Effector memory CD8-positive, alpha-beta T cell (primary cell): ENCODE data around the gene RETREG2.
"Not testable (repeated sequence)": the region's sequence is repeated elsewhere in the genome, so short reads cannot be mapped to it uniquely, and the experiment has no call there.

Experiments used
- ATAC-seq: fragments of 150-1000 bp; cut with Tn5 transposase; replicated peaks from 2 replicates; pipeline ENCODE4 v1.10.0; 2021; ENCODE audit warnings: mild to moderate bottlenecking, moderate library complexity
- DNase-seq, 3 experiments: peaks; one replicate each; pipeline ENCODE4 v3.0.0; 2021
- H3K27ac Mint-ChIP-seq, 2 donors: one replicate each; pipeline ENCODE4 v1.8.0; 2022; ENCODE audit warnings: mild to moderate bottlenecking in 2 of 2, mixed read lengths in 2 of 2, moderate library complexity in 2 of 2
- H3K27me3 Mint-ChIP-seq, 2 donors: one replicate each; pipeline ENCODE4 v1.8.0; 2022; ENCODE audit warnings: mixed read lengths in 2 of 2
- H3K36me3 Mint-ChIP-seq: one replicate; pipeline ENCODE4 v1.8.0; 2022; ENCODE audit warnings: mild to moderate bottlenecking, moderate library complexity, mixed read lengths; ENCODE audit not compliant: insufficient read depth
- H3K4me1 Mint-ChIP-seq, 2 donors: one replicate each; pipeline ENCODE4 v1.8.0; 2022; ENCODE audit warnings: low read depth in 2 of 2, mixed read lengths in 2 of 2
- H3K4me3 Mint-ChIP-seq, 2 donors: one replicate each; pipeline ENCODE4 v1.8.0; 2022; ENCODE audit warnings: mild to moderate bottlenecking in 2 of 2, mixed read lengths in 2 of 2, moderate library complexity in 2 of 2
- H3K9me3 Mint-ChIP-seq, 2 donors: one replicate each; pipeline ENCODE4 v1.8.0; 2022; ENCODE audit warnings: mixed read lengths in 2 of 2

Gene RETREG2

DNA sequence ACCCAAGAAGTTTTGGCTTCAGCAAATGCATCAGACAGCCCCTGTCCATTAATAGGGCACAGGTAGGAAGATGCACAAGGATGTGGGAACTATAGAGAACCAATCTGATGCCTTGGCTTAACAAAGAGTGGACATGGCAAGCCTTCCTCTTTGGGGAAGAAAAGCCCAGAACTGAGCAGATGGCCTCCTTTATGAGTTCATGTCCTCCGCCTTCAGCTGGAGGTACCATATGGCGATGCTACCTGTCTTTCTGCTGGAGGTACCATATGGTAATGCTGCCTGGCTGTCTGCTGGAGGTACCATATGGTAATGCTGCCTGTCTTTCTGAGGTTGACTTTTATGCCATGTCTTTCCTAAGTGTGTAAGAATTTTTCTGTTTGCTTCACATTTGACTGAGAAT is 6.0 kb downstream of the RETREG2 start:
- ATAC-seq (no peak), DNase-seq (no peak)
- peaks cover 17 to 24% of the 10 kb centered on the region in 2 donors for H3K4me1 Mint-ChIP-seq
- peaks cover 34% of the 10 kb centered on the region for H3K36me3 Mint-ChIP-seq
- no peak overlapping the region for H3K4me3 Mint-ChIP-seq
- no peaks in the 10 kb centered on the region for H3K9me3 Mint-ChIP-seq
- no peak overlapping the region for H3K27ac Mint-ChIP-seq
- H3K27me3 Mint-ChIP-seq, result no peaks in the 10 kb centered on the region

GRCh38 chr2:219186754-219187456 is 8.8 kb downstream of the RETREG2 start:
- Mint-ChIP-seq H3K4me1 (peaks cover 0 to 11% of the 10 kb centered on the region in 2 donors), H3K27me3 (no peaks in the 10 kb centered on the region), H3K4me3 (no peak overlapping the region), H3K36me3 (peaks cover 21% of the 10 kb centered on the region), H3K27ac (peak overlapping the region in 1 of 2 donors; percentile 1), H3K9me3 (no peaks in the 10 kb centered on the region)
- DNase-seq, result no peak
- no peak for ATAC-seq

- ATAC-seq, result no peak
- H3K27me3 Mint-ChIP-seq, result peaks cover 11 to 13% of the 10 kb centered on the region in 2 donors
- H3K4me1 Mint-ChIP-seq, result peaks cover 11 to 15% of the 10 kb centered on the region in 2 donors
- DNase-seq, result no peak
- no peak overlapping the region for H3K4me3 Mint-ChIP-seq
- H3K36me3 Mint-ChIP-seq, result peaks cover 6% of the 10 kb centered on the region
- no peaks in the 10 kb centered on the region for H3K9me3 Mint-ChIP-seq
- H3K27ac Mint-ChIP-seq, result no peak overlapping the region
Measured at GRCh38 chr2:219197388-219197787, 19.3 kb downstream of the RETREG2 start.

DNA sequence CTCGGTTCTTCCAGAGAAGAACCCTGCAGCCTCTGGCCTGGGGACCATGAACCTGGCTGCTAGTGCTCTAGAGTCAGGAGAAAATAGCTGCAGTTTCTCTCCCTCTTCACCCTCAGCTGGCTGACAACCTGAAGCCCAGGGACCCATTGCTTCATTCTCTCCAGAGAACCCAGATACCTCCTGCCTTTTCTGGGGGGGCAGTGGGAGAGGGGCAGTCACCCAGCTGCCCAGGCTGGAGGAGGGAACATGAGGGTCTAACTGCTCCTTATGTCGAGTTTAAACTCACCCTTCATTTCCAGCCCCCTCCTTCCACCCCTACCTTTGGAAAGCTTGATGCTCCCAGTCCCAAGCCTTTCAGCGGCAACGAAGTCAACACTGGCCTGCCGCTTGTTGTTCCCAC is 20.9 kb downstream of the RETREG2 start:
- DNase-seq (no peak), ATAC-seq (no peak)
- H3K36me3 Mint-ChIP-seq, result peaks cover 6% of the 10 kb centered on the region
- peaks cover 11 to 15% of the 10 kb centered on the region in 2 donors for H3K4me1 Mint-ChIP-seq
- H3K4me3 Mint-ChIP-seq, result peak overlapping the region in 1 of 2 donors; percentile 66
- H3K27ac Mint-ChIP-seq, result no peak overlapping the region
- H3K9me3 Mint-ChIP-seq, result no peaks in the 10 kb centered on the region
- peaks cover 11 to 13% of the 10 kb centered on the region in 2 donors for H3K27me3 Mint-ChIP-seq

DNA sequence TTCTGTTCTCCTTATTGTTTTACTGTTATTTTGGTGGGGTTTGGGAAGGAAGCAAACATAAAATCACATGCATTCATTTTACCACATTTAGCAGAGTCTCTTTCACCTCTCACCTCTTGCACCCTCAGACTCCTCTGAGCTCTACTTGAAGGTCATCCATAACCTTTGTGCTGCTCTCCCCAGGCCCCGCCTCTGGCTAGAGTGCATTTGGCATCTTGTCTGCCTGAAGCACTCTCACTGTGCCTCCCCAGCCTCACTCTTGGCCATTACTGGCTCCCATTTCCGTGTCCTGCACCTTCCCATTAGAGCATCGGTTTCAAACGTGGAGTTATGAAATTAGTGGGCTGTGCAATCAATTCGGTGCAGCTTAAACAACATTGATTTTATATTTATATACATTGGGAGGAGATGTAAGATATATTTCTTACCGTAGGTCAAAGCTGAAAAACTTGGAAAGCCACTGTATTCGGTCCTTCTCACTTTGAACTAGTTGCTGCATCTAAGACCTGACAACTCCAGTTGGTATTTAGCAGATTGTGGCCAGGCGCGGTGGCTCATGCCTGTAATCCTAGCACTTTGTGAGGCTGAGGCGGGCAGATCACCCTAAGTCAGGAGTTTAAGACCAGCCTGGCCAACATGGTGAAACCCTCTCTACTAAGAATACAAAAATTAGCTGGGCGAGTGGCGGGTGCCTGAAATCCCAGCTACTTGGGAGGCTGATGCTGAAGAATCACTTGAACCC is 21.6 kb downstream of the RETREG2 start:
- Mint-ChIP-seq H3K9me3 (no peaks in the 10 kb centered on the region), H3K36me3 (peaks cover 6% of the 10 kb centered on the region), H3K4me1 (peaks cover 11 to 15% of the 10 kb centered on the region in 2 donors), H3K4me3 (peak overlapping the region; percentile 80 to 82), H3K27ac (peak overlapping the region in 1 of 2 donors; percentile 90), H3K27me3 (peaks cover 11 to 13% of the 10 kb centered on the region in 2 donors)
- DNase-seq (no peak), ATAC-seq (no peak)

GRCh38 chr2:219200502-219201326 is 22.6 kb downstream of the RETREG2 start:
- not testable (repeated sequence) for H3K36me3 Mint-ChIP-seq, ATAC-seq, H3K9me3 Mint-ChIP-seq
- peak overlapping the region; percentile 80 to 82 for H3K4me3 Mint-ChIP-seq
- H3K27ac Mint-ChIP-seq, result peak overlapping the region; percentile 81 to 90
- H3K4me1 Mint-ChIP-seq, result peaks cover 11 to 15% of the 10 kb centered on the region in 2 donors
- peaks cover 11 to 13% of the 10 kb centered on the region in 2 donors for H3K27me3 Mint-ChIP-seq
- peak in 2 of 3 experiments; percentile 23 to 29 for DNase-seq

DNA sequence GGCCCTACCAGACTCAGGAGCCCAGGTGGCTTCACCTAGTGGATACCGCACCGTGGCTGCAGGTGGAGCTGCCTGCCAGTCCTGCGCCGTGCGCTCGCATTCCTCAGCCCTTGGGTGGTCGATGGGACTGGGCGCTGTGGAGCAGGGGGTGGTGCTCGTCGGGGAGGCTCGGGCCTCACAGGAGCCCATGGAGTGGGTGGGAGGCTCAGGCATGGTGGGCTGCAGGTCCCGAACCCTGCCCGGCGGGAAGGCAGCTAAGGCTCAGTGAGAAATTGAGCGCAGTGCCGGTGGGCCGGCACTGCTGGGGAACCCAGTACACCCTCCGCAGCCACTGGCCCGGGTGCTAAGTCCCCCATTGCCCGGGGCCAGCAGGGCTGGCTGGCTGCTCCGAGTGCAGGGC is 23.3 kb downstream of the RETREG2 start:
- H3K36me3 Mint-ChIP-seq, H3K27ac Mint-ChIP-seq, H3K9me3 Mint-ChIP-seq, ATAC-seq, H3K4me3 Mint-ChIP-seq, DNase-seq: not testable (repeated sequence)
- Mint-ChIP-seq H3K27me3 (peaks cover 11 to 13% of the 10 kb centered on the region in 2 donors), H3K4me1 (peaks cover 13 to 19% of the 10 kb centered on the region in 2 donors)

DNA sequence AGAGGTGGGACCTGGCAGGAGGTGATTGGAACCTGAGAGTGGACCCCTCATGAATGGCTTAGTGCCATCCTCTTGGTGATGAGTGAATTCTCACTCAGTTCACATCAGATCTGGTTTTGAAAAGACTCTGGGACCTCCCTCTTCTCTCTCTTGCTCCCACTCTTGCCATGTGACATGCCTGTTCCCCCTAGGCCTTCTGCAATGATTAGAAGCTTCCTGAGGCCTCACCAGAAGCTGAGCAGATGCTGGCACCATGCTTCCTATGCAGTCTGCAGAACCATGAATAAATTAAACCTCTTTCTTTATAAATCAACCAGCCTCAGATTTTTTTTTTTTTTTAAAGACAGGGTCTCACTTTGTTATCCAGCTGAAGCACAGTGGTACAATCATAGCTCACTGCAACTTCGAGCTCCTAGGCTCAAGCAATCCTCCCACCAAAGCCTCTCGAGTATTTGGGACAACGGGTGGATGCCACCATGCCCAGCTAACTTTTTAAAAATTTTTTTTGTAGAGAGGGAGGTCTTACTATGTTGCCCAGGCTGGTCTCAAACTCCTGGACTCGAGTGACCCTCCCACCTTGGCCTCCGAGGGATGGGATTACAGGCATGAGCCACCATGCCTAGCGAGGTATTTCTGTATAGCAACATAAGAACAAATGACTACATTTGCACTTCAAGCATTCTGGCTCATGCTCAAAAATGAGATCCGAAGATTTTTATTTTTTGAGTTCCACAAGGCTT is 26.5 kb downstream of the RETREG2 start:
- H3K9me3 Mint-ChIP-seq, result no peaks in the 10 kb centered on the region
- H3K36me3 Mint-ChIP-seq, result peaks cover 22% of the 10 kb centered on the region
- DNase-seq (no peak), ATAC-seq (no peak)
- H3K27ac Mint-ChIP-seq, result peak overlapping the region in 1 of 2 donors; percentile 62
- peaks cover 16 to 19% of the 10 kb centered on the region in 2 donors for H3K4me1 Mint-ChIP-seq
- H3K27me3 Mint-ChIP-seq, result peaks cover under 1 to 3% of the 10 kb centered on the region in 2 donors
- no peak overlapping the region for H3K4me3 Mint-ChIP-seq

DNA sequence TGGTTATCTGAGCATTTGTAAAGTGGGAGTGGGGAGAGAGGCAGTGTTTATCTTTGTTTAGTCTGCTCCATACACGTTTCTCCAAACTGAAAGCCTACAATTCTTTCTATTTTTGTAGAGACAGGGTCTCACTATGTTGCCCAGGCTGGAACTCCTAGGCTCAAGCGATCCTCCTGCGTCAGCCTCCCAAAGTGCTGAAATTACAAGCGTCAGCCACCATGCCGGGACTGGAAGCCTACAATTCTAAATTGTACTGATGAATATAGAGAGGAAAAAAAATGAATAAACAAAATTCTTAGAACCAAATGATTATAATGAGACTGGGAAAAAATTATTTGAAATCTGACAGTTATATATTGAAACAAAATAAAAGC is 27.1 kb downstream of the RETREG2 start:
- H3K4me3 Mint-ChIP-seq, result peak overlapping the region; percentile 27 to 78
- peak overlapping the region; percentile 62 to 90 for H3K27ac Mint-ChIP-seq
- DNase-seq, result no peak
- peaks cover 16 to 19% of the 10 kb centered on the region in 2 donors for H3K4me1 Mint-ChIP-seq
- H3K27me3 Mint-ChIP-seq, result no peaks in the 10 kb centered on the region
- no peak for ATAC-seq
- peaks cover 22% of the 10 kb centered on the region for H3K36me3 Mint-ChIP-seq
- no peaks in the 10 kb centered on the region for H3K9me3 Mint-ChIP-seq

DNA sequence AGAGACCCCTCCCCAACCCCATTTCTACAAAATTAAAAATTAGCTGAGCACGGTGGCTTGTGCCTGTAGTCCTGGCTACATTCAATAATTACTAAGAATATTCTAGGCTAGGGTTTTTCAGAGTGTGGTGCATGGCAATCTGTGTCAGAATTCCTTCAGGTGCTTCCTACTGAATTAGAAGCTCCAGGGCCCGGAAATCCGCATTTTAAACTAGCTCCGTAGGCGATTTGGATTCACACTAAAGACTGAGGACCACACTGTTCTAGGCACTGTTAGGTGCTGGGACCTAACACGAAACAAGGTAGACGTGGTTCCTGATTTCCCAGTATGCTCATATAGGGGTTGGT is 27.9 kb downstream of the RETREG2 start:
- no peak for ATAC-seq
- no peak for DNase-seq
- peak overlapping the region; percentile 78 to 83 for H3K4me3 Mint-ChIP-seq
- no peaks in the 10 kb centered on the region for H3K27me3 Mint-ChIP-seq
- peaks cover 20% of the 10 kb centered on the region for H3K36me3 Mint-ChIP-seq
- H3K27ac Mint-ChIP-seq, result peak overlapping the region; percentile 90 to 94
- no peaks in the 10 kb centered on the region for H3K9me3 Mint-ChIP-seq
- peaks cover 15 to 16% of the 10 kb centered on the region in 2 donors for H3K4me1 Mint-ChIP-seq

DNA sequence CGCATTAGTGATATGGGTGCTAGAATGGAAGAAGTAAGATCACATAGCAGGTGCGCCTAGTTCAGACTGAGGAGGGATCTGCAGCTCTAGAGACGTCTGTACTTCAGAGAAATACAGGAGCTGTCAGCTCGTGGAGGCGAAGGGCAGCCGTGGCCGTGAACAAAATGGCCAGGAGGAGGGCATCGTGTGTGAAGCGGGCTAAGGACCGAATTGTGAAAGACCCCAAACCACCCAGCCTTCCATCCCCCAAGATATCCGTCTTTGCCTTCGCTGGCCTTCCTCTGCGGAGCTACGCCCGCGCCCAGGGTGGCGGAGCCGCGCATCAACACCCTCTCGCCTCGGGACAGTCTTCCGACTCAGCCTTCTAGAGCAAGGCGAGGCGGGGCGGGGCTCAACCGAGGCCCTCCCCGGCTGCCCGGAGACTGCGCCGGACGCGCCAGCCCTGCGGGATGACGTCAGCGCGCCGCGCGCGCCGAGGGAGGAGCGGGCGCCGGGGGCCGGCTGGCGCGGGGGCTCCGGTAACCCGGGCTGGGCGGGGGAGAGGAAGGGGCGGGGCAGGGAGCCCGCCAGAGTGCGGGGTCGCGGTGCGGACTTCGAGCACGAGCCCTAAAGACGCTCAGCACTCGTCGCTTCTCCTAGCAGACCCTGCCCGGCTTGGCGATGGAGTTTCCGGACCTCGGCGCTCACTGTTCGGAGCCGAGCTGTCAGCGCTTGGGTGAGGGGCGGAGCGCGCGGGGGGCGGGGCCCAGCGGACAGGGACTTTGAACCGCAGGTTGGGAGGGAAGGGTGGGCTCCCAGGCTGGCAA is 28.5 kb downstream of the RETREG2 start, which contains the start of gene ZFAND2B:
Gene ZFAND2B, plus strand, starts transcription at position 455 of the 806 bp plus-strand sequence. Its CDS starts 206 bp downstream, at position 661.
- DNase-seq (peak; percentile 94 to 96 (median 94)), ATAC-seq (peak; percentile 94)
- Mint-ChIP-seq H3K36me3 (peaks cover 20% of the 10 kb centered on the region), H3K4me1 (peaks cover 18 to 22% of the 10 kb centered on the region in 2 donors), H3K9me3 (no peaks in the 10 kb centered on the region), H3K27me3 (no peaks in the 10 kb centered on the region), H3K27ac (peak within 1 kb of the TSS; percentile 90 to 94), H3K4me3 (peak within 1 kb of the TSS; percentile 78 to 83)
